Epithelial cell of proximal tubule (primary cell): ENCODE measurements around the gene INPP5D. TPM values are rescaled to one million over a fixed set of nuclear protein-coding genes. Genes with fewer than 3 reads are reported as not detected.

Source experiments
- DNase-seq: peaks from one replicate; pipeline ENCODE4 v3.0.0-alpha.2; 2011; ENCODE audit warnings: low read depth
- H3K4me3 ChIP-seq: 2 replicates; pipeline ENCODE4 v1.5.1; 2011; ENCODE audit warnings: low read depth, mild to moderate bottlenecking, low read length
- CTCF ChIP-seq: conservative IDR thresholded peaks from 2 replicates; pipeline ENCODE4 v1.5.1; 2012; ENCODE audit warnings: low read depth, mild to moderate bottlenecking, low read length
- total RNA-seq: library from RNA; depleted of rRNA; stranded (reverse); fragments of >200 nt; gene quantifications from 2 replicates; pipeline ENCODE4 v1.2.3, GENCODE V29; 2015

The INPP5D gene
- total RNA-seq, 1 donor from 2014 or later: 1.8 TPM

GRCh38 chr2:233173115-233173514 is 113.0 kb downstream of the INPP5D start:
- H3K4me3 ChIP-seq: no peak overlapping the region
- DNase-seq: no peak
- TF ChIP-seq CTCF: no peak

DNA sequence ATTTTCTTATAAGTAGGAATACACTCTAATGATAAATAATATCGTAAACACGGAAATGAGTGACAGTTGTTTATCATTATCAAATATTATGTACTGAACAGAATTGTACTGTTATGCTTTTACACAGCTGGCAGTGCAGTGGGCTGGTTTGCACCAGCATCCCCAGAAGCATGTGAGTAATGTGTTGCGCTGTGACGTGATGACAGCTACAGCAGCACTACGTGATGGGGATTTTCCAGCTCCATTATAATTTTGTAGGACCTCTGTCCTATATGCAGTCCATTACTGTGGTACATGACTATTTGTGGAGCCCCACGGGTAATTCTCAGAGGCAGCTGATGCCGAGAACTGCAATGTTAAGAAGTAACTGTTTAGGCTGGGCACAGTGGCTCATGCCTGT is 114.0 kb downstream of the INPP5D start:
- H3K4me3 ChIP-seq: no peak overlapping the region
- DNase-seq: no peak
- no peak for TF ChIP-seq CTCF

GRCh38 chr2:233178994-233179847 is 119.1 kb downstream of the INPP5D start:
- DNase-seq: no peak
- no peak overlapping the region for H3K4me3 ChIP-seq
- no peak for TF ChIP-seq CTCF

DNA sequence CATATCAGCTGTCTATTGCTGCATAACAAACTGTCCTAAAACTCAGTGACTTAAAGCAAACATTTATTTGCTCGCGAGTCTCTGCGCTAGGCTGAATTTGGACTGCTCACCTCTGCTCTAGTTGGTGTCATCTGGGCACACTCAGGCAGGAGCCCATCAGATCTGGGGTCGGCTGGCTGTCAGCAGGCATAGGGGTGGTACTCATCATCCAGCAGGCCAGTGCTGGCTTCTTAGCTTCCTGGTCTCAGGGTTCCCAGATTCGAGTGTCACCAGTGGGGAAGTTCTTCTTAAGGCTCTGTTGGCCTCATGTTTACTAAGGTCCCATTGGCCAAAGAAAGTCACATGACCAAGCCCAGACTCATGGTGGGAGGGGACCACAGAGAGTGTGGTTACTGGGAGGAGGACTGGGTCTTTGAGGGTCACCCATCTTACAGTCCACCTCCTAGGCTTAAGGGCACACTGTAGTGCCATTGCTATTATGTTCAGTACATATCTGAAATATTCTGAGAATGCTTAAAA is 119.8 kb downstream of the INPP5D start:
- no peak overlapping the region for H3K4me3 ChIP-seq
- DNase-seq: no peak
- no peak for TF ChIP-seq CTCF

- no peak for TF ChIP-seq CTCF
- no peak overlapping the region for H3K4me3 ChIP-seq
- DNase-seq: no peak
Measured at GRCh38 chr2:233183869-233184418, 123.8 kb downstream of the INPP5D start.

- H3K4me3 ChIP-seq: no peak overlapping the region
- no peak for TF ChIP-seq CTCF
- DNase-seq: no peak
Measured at GRCh38 chr2:233184669-233185068, 124.5 kb downstream of the INPP5D start.
